Tibial artery (tissue), 4 donors: ENCODE measurements around the gene CFAP210.

Experiments
- DNase-seq, 2 donors: peaks; one replicate each; pipeline ENCODE4 v3.0.0-alpha.2; 2019
- H3K27ac ChIP-seq, 2 donors: fragments of 200-600 bp; sonication (generic) in 1 of 2; 1 replicate in 1 of 2; 2 replicates in 1 of 2; pipeline ENCODE4 v1.5.1; 2018 to 2019; ENCODE audit warnings: mild to moderate bottlenecking in 1 of 2
- H3K27me3 ChIP-seq, 2 donors: fragments of 200-600 bp; sonication (generic) in 1 of 2; one replicate each; pipeline versions ENCODE4 v1.5.1 to v1.6.0; 2016 to 2019
- H3K36me3 ChIP-seq, 3 donors: fragments of 200-600 bp; sonication (generic) in 2 of 3; one replicate each; pipeline ENCODE4 v1.5.1; 2016 to 2019; ENCODE audit warnings: mild to moderate bottlenecking in 2 of 3
- H3K4me1 ChIP-seq, 4 donors: fragments of 200-600 bp; sonication (generic) in 2 of 4; 1 replicate in 3 of 4; 2 replicates in 1 of 4; pipeline ENCODE4 v1.5.1; 2016 to 2019
- H3K4me3 ChIP-seq, 2 donors: fragments of 200-600 bp; sonication (generic) in 1 of 2; 1 replicate in 1 of 2; 2 replicates in 1 of 2; pipeline ENCODE4 v1.5.1; 2018 to 2019; ENCODE audit warnings: mild to moderate bottlenecking in 2 of 2
- H3K9me3 ChIP-seq, 3 donors: fragments of 200-600 bp; sonication (generic) in 1 of 3; one replicate each; pipeline ENCODE4 v1.5.1; 2016 to 2019
- intact Hi-C: fragments of 100-400 bp; cut with DNase I; formaldehyde crosslinking; loops from one replicate; pipeline ENCODE4 v1.15.0; 2023; ENCODE audit warnings: low total_unique reads
- TF ChIP-seq, protein P1 (sequence below), 2 experiments: fragments of 200-600 bp in 1 of 2; fragments of 450-650 bp in 1 of 2; IDR thresholded peaks; one replicate each; pipeline ENCODE4 v1.5.1; 2017 to 2019; ENCODE audit warnings: antibody characterized with exemption in 2 of 2, mild to moderate bottlenecking in 1 of 2, moderate library complexity in 1 of 2

CFAP210 gene

DNA sequence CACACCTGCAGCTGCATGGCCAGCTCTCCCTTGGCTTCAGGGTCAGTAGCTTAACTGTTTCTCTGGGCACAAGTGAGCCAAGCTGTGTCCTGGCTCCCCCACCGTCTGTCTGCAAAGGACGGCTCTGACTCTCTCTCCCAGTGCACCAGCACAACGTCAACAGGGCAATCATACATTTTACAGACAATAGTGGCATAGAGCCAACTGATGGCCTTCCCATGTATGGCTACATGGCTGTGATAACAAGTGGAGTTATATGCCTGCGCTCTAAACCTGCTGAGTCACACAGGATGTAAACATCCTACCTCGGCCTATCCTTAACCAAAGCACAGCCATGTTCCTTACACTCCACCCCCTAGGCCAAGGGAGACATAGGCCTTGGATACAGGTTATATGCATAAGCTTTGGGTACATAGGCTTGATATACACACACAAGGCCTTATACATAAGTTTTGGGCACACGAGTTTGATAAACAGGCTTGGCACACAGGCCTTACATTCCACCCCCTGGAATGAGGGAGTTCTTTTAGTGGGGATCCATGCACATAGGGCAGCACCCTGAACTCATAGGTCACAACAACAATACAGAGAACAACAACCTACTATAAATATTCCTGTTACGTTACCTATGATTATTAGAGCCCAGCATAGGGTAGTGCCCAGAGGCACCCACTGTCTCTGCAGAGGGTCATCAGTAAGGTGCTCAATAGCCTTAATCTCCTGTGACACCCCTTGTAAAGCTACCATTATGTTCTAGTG is 17.7 kb upstream of the CFAP210 start:
- peaks cover 0 to 13% (median 3%) of the 10 kb centered on the region in 4 donors for H3K4me1 ChIP-seq
- H3K27me3 ChIP-seq: no peaks in the 10 kb centered on the region
- H3K9me3 ChIP-seq: no peaks in the 10 kb centered on the region
- no peak for DNase-seq
- intact Hi-C loops: no loop called here
- TF ChIP-seq, protein P1, sequence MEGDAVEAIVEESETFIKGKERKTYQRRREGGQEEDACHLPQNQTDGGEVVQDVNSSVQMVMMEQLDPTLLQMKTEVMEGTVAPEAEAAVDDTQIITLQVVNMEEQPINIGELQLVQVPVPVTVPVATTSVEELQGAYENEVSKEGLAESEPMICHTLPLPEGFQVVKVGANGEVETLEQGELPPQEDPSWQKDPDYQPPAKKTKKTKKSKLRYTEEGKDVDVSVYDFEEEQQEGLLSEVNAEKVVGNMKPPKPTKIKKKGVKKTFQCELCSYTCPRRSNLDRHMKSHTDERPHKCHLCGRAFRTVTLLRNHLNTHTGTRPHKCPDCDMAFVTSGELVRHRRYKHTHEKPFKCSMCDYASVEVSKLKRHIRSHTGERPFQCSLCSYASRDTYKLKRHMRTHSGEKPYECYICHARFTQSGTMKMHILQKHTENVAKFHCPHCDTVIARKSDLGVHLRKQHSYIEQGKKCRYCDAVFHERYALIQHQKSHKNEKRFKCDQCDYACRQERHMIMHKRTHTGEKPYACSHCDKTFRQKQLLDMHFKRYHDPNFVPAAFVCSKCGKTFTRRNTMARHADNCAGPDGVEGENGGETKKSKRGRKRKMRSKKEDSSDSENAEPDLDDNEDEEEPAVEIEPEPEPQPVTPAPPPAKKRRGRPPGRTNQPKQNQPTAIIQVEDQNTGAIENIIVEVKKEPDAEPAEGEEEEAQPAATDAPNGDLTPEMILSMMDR (IDR thresholded peaks at IDR 0.05): no peak
- no peaks in the 10 kb centered on the region for H3K36me3 ChIP-seq
- H3K27ac ChIP-seq: no peak overlapping the region
- H3K4me3 ChIP-seq: no peak overlapping the region

DNA sequence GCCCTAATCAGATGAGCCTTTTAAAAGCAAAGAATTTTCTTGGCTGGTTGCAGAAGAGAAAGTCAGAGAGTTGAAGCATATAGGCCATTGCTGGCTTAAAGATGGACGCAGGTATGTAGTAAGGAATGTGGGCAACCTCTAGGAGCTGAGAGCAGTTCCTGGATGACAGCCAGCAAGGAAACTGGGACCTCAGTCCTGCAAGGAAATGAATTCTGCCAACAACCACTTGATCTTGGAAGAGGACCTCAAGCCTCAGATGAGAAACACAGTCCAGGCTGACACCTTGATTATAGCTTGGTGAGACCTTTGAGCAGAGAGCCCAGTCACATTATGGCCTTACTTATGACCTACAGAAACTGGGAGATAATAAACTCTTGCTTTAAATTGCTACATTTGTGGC is 15.8 kb upstream of the CFAP210 start:
- Histone ChIP-seq H3K4me1 (peaks cover 0 to 2% (median 0%) of the 10 kb centered on the region in 4 donors), H3K9me3 (no peaks in the 10 kb centered on the region), H3K4me3 (no peak overlapping the region), H3K27ac (no peak overlapping the region), H3K36me3 (no peaks in the 10 kb centered on the region), H3K27me3 (no peaks in the 10 kb centered on the region)
- DNase-seq: no peak
- intact Hi-C loops: no loop called here
- TF ChIP-seq, protein P1 (IDR thresholded peaks at IDR 0.05): no peak

DNA sequence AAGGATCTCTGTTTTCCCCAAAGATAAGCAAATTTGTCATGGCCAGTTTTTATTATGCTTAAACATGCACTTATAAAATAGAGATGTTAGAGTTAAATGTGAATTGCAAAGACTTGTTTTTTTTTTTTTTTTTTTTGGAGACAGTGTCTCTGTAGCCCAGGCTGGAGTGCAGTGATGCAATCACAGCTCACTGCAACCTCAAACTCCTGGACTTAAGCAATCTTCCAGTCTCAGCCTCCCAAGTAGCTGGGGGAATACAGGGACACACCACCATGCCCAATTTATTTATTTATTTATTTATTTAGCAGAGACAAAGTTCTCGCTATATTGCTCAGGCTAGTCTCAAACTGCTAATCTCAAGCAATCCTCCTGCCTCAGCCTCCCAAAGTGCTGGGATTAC is 15.1 kb upstream of the CFAP210 start:
- Histone ChIP-seq H3K9me3 (no peaks in the 10 kb centered on the region), H3K4me3 (no peak overlapping the region), H3K27me3 (no peaks in the 10 kb centered on the region), H3K4me1 (no peaks in the 10 kb centered on the region), H3K27ac (no peak overlapping the region), H3K36me3 (no peaks in the 10 kb centered on the region)
- intact Hi-C loops: no loop called here
- TF ChIP-seq, protein P1 (IDR thresholded peaks at IDR 0.05): no peak
- no peak for DNase-seq

DNA sequence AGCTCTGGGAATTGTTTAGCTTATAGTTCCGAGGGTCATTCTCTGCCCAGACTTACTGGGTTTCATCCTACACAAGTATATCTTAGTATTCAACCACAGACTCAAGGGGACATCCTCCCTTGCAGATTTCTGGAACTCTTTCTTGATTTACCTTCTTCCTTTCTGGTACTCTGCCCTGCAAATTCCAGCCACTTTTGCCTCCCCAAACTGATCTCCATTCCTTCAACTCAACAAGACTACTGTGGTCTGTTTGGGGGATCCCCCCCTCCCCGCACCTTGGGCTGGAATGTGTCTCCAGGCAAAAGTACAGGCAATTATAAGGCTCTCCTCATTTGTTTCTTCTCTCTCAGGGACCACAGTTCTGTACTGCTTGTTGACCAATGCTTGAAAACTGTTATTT is 13.4 kb upstream of the CFAP210 start:
- intact Hi-C loops: no loop called here
- TF ChIP-seq, protein P1 (IDR thresholded peaks at IDR 0.05): no peak
- Histone ChIP-seq H3K4me1 (no peaks in the 10 kb centered on the region), H3K27me3 (no peaks in the 10 kb centered on the region), H3K4me3 (no peak overlapping the region), H3K9me3 (no peaks in the 10 kb centered on the region), H3K36me3 (no peaks in the 10 kb centered on the region), H3K27ac (no peak overlapping the region)
- no peak for DNase-seq

DNA sequence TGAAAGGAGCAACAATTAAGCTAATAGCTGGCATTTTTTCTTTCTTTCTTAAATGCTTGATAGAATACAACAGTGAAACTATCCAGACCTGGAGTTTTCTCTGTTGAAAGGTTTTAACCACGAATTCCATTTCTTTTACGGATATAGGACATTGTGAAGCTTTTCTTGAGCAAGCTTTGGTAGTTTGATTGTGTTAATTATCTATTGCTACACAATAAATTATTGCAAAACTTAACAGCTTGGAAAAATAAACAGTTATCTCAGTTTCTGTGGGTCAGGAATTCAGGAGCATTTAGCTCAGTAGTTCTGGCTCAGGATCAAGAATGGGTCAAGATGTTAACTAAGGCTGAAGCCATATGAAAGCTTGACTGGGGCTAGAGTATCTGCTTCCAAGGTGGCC is 11.7 kb upstream of the CFAP210 start:
- intact Hi-C loops: no loop called here
- no peak for DNase-seq
- Histone ChIP-seq H3K27ac (no peak overlapping the region), H3K9me3 (no peaks in the 10 kb centered on the region), H3K27me3 (no peaks in the 10 kb centered on the region), H3K4me1 (no peaks in the 10 kb centered on the region), H3K4me3 (no peak overlapping the region), H3K36me3 (peaks cover 0 to 10% (median 0%) of the 10 kb centered on the region in 3 donors)
- TF ChIP-seq, protein P1 (IDR thresholded peaks at IDR 0.05): no peak
